Fibroblast of skin of left quadriceps (primary cell): Measurements from ENCODE around the gene ALDH16A1.
"Not testable (repeated sequence)": the region's sequence is repeated elsewhere in the genome, so short reads cannot be mapped to it uniquely, and the experiment has no call there.

Experiments
- DNase-seq, 2 experiments: peaks; one replicate each; pipeline ENCODE4 v3.0.0-alpha.2; 2013; ENCODE audit warnings: low read depth in 2 of 2

The ALDH16A1 gene

DNA sequence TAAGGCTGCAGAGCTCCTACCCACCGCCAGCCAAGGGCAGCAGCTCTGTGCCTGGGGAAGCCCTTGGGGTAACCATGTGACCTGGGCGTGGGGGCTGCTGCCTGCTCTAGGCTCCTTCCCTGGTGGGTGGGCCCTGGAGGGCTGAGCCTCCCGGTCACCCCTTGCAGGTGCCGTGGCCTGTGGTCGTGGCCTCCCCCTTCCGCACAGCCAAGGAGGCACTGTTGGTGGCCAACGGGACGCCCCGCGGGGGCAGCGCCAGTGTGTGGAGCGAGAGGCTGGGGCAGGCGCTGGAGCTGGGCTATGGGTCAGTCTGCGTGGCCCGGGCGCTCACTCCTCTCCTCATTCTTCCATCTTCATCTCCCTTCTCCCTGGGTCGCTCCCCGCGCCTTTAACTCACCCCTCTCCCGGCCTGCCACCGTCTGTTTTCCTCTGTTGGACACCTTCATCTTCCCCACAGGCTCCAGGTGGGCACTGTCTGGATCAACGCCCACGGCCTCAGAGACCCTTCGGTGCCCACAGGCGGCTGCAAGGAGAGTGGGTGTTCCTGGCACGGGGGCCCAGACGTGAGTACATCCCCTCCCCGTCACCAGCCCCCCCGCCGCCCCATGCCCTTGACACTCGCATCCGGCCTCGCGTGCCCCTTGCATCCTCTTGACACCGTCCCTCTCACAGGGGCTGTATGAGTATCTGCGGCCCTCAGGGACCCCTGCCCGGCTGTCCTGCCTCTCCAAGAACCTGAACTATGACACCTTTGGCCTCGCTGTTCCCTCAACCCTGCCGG lies 11.1 kb downstream of the ALDH16A1 start:
- no peak for DNase-seq

DNA sequence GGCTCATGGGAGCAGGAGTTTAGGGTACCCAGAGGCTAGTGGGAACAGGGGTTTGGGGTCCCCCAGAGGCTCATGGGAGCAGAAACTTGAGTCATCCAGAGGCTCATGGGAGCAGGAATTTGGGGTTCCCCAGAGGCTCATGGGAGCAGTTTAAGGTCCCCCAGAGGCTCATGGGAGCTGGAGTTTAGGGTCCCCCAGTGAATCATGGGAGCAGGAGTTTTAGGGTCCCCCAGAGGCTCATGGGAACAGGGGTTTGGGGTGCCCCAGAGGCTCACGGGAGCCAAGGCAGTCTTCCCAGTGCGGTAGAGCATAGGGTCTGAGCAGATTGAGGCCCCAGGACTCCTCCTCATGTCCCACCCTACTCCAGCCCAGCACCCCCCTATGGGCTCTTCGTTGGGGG lies 12.3 kb downstream of the ALDH16A1 start:
- DNase-seq: no peak

DNA sequence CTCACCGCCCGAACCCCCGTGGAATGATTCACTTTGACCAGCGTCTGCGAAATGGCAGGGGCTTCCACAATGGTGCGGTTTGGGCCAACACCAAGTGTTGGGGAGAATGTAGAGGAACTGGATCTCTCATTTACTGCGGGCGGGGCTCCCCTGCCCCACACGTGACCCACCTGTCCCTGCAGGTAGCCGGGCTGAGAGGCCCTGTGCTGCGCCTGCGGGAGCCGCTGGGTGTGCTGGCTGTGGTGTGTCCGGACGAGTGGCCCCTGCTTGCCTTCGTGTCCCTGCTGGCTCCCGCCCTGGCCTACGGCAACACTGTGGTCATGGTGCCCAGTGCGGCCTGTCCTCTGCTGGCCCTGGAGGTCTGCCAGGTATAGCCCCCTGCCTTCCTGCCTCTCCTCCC lies 15.2 kb downstream of the ALDH16A1 start:
- DNase-seq: no peak

DNA sequence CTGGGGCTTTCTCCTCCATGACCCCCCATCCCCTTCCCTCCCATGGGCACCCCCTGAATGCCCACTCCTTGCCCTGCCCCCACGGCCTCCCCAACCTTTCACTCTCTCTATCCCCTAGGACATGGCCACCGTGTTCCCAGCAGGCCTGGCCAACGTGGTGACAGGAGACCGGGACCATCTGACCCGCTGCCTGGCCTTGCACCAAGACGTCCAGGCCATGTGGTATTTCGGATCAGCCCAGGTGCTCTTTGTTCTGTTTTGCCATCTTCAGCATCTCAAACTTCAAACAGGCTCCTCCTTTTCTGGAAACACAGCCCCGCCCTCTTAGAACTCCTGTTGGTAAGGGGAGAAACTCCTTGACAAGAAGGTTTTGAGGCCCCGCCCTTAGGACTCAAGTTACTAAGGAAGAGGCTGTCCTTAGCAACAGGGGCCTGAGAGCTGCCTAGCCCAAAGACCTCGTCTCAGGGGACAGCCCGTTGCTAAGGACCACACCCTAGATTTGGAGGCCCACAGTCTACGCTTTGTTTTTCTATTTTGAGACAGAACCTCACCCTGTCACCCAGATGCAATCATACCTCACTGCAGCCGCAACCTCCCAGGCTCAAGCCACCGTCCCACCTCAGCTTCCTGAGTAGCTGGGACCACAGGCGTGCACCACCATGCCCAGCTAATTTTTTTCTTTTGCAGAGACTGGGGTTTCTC lies 15.9 kb downstream of the ALDH16A1 start:
- DNase-seq: no peak

DNA sequence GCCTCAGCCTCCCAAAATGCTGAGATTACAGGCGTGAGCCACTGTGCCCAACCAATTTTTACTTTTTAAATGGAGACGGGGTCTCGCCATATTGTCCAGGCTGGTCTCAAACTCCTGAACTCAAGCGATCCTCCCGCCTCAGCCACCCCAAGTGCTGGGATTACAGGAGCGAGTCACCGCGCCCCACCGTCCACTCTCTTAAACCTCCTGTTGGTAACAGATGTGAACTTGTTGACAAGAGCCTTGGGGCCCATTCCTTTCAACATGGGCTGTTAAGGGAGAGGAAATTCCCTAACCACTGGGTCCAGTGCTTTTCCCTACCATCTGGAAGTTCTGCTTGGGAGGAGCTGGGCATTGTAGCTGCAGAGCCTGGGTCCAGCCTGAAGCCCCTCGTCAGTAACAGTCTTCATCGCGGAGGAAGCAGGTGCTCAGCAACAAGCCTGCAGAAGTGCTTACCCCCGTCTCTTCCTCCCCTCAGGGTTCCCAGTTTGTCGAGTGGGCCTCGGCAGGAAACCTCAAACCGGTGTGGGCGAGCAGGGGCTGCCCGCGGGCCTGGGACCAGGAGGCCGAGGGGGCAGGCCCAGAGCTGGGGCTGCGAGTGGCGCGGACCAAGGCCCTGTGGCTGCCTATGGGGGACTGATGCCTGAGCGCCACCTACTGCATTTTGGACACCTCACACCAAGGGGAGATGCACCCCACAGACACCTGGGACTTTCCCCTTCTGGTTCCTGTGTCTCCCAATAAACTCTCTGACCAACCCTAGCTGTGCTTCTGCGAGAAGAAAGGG lies 17.0 kb downstream of the ALDH16A1 start:
- no peak for DNase-seq

DNA sequence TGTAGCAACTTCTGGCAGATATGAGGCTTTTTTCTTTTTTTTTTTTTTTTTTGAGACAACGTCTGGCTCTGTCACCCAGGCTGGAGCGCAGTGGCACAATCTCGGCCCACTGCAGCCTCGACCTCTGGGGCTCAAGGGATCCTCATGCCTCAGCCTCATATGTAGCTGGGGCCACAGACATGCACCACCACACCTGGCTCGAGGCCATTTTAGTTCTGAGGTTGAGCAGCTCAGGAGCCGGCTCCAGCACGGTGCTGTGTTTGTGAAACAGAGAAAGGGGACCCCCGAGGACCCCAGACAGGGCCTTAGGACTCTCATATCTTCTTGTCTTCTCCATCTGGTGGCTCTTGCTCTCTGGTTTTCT lies 17.6 kb downstream of the ALDH16A1 start:
- DNase-seq: no peak

DNA sequence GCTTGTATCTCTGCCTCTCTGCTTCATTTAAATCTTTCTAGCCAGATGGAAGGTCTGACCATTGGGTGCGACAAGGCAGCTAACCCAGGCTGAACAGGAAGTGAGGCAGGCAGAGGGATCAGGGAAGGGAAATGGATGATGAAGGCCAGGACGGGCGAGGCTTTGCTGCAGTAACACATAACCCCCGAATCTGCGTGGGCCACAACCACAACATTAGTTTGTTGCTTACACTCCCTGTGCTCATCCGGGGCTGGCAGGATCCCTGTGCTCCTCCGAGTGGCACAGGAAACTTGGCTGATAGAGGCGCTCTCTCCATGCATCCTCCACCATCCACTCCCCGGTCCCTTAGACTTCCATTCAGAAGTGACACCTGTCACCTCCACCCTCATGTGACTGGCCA lies 19.9 kb downstream of the ALDH16A1 start:
- DNase-seq: no peak

DNA sequence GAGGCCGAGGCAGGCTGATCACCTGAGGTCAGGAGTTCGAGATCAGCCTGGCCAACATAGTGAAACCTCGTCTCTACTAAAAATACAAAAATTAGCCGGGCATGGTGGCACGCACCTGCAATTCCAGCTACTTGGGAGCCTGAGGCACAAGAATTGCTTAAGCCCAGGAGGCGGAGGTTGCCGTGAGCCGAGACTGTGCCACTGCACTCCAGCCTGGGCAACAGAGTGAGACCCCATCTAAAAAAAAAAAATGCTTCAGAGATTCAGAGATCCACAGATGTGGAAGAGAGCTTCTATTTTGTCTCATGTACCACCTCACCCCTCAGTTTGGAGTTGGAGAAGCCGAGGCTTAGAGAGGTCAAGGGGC lies 20.5 kb downstream of the ALDH16A1 start:
- DNase-seq: not testable (repeated sequence)

DNA sequence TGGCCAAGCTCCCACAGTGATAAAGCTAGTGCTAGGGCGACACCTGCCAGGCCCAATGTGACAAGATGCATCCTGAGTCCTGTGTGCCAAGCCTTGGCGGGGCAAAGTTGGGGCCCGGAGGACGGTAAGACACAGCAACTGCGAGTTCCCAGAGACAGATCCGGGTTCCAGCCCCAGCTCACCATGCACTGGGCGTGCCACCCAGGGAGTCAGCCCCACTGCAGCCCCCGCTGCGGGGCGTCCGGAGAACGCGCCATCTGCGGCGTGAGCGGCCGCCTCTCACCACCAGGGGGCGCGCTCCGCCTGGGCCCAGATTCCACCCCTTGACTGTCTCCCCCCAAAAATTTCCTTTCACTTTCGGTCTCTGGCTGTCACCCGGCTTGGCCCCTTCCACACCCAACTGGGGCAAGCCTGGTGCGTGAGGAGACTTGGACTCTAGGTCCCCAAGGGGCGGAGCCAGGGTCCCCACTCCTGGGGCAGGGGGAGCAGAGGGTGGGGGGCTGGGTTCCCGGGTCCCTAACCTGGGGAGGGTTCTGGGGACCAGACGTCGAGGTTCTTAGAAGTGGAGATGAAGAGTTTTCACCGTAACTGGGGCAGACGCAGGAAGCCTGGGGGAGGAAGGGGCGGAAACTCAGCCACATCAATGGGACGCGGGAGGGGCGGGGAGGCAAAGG lies 21.0 kb downstream of the ALDH16A1 start, which contains the start of gene FLT3LG:
FLT3LG (plus strand) TSS at position 348 of the 674 bp plus-strand sequence. CDS start 425 bp downstream, outside the sequence.
- peak in 1 of 2 experiments; percentile 44 for DNase-seq

DNA sequence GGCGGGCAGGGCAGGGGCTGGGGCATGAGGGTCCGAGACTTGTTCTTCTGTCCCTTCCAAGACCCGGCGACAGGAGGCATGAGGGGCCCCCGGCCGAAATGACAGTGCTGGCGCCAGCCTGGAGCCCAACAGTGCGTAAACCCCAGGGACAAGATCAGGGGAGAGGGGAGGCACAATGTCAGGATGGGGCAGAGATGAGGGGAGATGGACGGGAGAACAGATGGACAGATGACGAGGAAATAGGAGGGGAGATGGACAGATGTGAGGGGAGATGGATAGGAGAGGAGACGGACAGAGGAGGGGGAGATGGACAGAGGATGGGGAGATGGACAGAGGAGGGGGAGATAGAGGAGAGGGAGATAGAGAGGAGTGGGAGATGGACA lies 21.5 kb downstream of the ALDH16A1 start:
- DNase-seq: no peak

DNA sequence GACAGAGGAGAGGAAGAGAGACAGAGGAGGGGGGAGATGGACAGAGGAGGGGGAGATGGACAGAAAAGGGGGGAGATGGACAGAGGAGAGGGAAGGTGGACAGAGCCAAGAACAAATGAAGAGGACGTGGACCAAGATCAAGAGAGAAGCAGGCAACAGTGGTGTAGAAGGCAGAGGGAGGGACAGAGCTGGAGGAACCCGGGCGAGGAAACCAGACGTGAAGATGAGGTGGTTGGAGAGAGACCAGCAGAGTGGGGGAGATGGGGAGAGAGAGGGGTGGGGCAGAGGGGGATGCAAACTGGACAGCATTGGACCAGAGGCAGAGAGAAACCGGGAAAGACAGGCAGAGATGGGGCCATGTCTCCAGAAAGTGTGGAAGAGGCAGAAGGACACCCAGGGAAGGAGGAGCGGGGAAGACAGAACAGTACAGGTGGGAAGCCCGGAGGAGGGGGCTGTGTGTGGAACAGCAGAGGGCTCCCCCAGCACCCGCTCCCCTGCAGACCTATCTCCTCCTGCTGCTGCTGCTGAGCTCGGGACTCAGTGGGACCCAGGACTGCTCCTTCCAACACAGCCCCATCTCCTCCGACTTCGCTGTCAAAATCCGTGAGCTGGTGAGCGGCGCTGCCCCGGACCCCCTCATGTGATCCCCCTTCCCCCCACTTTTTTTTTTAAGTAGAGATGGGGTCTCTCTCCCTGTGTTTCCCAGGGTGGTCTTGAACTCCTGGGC lies 22.3 kb downstream of the ALDH16A1 start:
- DNase-seq: no peak

DNA sequence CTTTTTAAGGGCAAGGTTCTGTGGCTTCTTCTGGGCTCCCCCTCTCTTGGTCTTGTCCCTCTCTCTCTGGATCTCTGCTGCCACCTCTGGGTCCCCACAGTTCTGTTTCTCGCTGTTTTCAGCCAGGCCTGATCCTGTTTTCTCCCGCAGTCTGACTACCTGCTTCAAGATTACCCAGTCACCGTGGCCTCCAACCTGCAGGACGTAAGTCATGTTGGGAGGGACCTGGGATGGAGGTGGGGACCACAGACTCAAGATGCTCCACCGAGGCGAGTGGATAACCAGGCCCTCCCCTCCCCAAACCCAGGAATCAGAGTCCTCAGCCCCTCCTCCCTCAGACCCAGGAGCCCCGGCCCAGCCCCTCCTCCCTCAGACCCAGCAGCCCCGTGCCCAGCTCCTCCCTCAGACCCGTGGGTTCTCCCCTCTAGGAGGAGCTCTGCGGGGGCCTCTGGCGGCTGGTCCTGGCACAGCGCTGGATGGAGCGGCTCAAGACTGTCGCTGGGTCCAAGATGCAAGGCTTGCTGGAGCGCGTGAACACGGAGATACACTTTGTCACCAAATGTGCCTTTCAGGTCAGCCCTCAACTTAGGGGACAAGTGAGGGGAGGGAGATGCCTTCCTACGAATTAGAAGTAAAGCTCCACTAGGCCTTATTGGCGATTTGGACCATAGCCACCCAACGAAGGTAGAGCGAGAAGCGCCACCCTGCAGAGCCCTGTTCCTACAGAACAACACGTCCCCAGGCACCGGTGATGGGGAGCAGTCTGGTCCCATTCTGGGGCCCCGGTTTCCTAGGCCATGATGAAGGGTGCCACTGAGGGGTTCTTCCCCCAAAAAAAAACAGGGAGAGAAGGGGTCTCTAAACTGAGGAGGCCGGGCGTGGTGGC lies 23.2 kb downstream of the ALDH16A1 start:
- DNase-seq: no peak

DNA sequence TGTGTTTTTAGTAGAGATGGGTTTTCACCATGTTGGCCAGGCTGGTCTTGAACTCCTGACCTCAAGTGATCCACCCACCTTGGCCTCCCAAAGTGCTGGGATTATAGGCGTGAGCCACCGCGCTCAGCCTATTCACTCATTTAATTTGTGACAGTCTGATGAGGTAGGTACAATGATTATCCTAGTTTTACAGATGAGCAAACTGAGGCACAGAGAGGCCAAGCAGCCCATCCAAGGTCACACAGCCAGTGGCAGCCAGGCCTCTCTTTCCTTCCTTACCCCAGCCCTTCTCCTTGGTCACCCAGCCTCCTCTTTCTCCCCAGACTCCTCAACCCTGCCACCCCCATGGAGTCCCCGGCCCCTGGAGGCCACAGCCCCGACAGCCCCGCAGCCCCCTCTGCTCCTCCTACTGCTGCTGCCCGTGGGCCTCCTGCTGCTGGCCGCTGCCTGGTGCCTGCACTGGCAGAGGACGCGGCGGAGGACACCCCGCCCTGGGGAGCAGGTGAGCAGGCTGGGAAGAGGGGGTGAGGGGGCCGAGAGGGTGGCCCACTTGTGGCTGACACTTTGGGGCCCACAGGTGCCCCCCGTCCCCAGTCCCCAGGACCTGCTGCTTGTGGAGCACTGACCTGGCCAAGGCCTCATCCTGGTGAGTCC lies 27.1 kb downstream of the ALDH16A1 start:
- no peak for DNase-seq

DNA sequence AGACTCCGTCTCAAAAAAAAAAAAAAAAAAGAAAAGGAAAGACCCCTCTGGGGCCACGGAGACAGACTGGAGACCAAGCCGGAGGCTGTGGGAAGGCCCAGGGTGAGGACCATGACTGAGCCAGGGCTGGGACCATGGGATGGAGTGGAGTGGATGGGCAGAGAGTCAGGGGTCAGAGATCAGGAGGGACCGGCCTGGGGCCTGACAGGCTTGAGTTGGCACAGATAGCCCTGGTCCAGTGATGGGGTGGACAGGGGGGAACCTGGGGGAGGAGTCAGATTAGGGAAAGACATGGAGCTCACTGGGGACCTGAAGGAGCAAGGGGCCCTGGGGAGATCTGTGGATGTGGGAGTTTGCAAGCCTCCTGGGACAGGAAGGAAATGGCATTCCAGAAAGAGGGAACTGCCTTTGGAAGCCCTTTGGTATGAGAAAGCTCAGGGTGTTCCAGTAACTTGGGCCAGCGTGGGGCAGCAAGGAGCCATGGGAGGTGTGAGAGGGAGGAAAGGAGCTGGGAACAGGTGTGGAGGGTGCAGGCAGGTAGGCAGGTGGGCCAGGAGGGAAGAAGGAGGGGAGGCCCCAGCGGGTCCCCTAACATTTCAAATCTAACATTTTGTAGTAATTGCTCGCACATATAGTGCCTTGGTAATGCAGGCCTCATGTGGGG lies 28.1 kb downstream of the ALDH16A1 start:
- no peak for DNase-seq

DNA sequence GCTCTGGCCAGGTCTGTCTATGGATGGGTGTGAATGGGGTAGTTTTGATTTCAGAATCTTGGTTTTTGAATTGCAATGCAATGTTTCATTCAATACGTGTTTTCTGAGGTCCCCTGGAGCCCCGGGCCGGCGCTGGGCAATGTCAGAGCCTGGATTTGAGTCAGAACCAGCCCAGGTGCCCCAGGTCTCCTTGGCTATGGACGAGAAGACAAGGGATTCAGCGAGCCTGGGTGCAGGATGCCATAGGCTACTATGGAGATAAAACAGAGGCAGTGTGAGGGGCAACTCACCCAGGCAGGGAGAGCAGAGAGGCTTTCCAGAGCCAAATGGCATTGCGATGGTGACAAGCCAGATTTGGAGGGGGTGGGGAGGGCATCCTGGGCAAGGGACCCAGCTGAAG lies 33.2 kb downstream of the ALDH16A1 start:
- no peak for DNase-seq

DNA sequence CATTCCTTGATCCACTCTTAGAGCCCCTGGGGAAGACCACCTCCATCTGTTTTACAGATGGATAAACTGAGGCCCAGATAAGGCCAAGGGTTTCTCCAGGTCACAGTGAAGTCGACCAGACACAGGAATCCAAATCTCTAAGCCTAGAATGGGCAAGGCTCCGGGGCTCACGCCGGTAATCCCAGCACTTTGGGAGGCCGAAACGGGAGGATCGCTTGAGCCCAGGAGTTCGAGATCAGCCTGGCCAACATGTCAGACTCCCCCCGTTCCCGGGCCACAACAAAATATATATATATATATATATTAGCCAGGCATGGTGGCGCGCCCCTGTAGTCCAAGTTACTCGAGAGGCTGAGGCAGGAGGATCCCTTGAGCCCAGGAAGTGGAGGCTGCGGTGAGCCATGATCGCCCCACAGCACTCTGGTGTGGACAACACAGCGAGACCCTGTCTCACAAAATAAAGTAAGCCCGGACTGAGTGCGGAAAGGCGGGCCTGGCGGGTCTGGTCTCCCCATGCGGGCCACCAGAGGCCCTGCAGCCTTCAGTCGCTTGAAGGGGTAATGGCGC lies 33.8 kb downstream of the ALDH16A1 start:
- DNase-seq: no peak

DNA sequence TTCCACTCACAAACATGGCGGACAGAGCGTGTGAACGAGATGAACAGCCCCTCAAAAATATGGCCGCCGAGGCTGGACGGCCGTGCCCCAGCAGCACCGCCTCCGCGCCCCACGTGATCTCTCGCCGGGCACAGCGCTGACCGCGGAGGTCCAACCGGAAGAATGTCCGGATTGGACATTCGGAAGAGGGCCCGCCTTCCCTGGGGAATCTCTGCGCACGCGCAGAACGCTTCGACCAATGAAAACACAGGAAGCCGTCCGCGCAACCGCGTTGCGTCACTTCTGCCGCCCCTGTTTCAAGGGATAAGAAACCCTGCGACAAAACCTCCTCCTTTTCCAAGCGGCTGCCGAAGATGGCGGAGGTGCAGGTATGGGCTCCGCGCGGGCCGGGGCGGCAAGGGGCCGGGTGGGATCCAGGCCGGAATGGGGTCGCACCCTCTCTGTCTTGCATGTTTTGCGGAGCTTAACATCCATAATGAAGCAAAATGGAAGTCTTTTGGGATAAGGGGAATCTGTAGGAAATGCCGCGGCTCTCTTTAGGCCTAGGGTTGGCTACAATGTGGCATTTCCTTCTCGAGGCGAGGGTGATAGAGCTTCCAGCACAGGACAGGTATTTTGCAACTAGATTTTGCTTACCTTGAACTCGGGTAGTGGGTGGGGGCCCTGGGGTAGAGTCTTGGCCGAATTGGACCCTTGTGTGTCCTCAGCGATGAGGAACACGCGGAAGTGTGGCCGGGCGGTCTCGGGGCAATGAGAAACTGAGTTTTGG lies 34.4 kb downstream of the ALDH16A1 start, which contains the start of gene RPL13A:
RPL13A (plus strand) TSS at position 332 of the 769 bp plus-strand sequence; CDS start at position 354, 22 bp downstream.
- DNase-seq: peak; percentile 99
